ENCODE data around the gene MUC5AC. TPM values are rescaled to one million over a fixed set of nuclear protein-coding genes. Genes with fewer than 3 reads are reported as not detected.
"Not testable (repeated sequence)": the region's sequence is repeated elsewhere in the genome, so short reads cannot be mapped to it uniquely, and the experiment has no call there.

The MUC5AC gene
- polyA plus RNA-seq, 1 donor (not counting 4 experiments of a cell fraction or from before 2014, with no cell fraction given), result not detected

DNA sequence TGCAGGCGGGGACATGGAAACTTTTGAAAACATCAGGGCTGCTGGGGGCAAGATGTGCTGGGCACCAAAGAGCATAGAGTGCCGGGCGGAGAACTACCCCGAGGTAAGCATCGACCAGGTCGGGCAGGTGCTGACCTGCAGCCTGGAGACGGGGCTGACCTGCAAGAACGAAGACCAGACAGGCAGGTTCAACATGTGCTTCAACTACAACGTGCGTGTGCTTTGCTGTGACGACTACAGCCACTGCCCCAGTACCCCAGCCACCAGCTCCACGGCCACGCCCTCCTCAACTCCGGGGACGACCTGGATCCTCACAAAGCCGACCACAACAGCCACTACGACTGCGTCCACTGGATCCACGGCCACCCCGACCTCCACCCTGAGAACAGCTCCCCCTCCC is 84.5 kb downstream of the MUC5AC start:
- no peak for DNase-seq (ENCODE audit: low read depth, low spot score)
- H3K9ac ChIP-seq (ENCODE audit: control insufficient read depth, extremely low read depth, insufficient read depth, low read length), result no peak overlapping the region
- no peak for FAIRE-seq
- no peaks in the 10 kb centered on the region for H3K36me3 ChIP-seq (ENCODE audit: control insufficient read depth in 2 of 2, extremely low read depth in 1 of 2, insufficient read depth in 2 of 2, low read length in 2 of 2)
- no peak overlapping the region for H3K27ac ChIP-seq (ENCODE audit: control insufficient read depth, insufficient read depth, low read length)
- peaks cover 14% of the 10 kb centered on the region for H3K9me3 ChIP-seq (ENCODE audit: control insufficient read depth, low read depth, low read length)
- no peaks in the 10 kb centered on the region for H3K27me3 ChIP-seq (ENCODE audit: control insufficient read depth, extremely low read depth, insufficient read depth, low read length)
- no peak overlapping the region for H2AFZ ChIP-seq (ENCODE audit: control insufficient read depth, low read length)
- H3K4me2 ChIP-seq (ENCODE audit: control insufficient read depth, extremely low read depth, insufficient read depth, low read depth, low read length), result no peak overlapping the region
- no peaks in the 10 kb centered on the region for H3K79me2 ChIP-seq (ENCODE audit: control insufficient read depth, insufficient read depth, low read length)
- TF ChIP-seq CTCF (optimal IDR thresholded peaks at IDR 0.05 in 1 of 3, IDR thresholded peaks at IDR 0.05 in 1 of 3, conservative IDR thresholded peaks at IDR 0.05 in 1 of 3; ENCODE audit: extremely low read depth in 1 of 3, insufficient read depth in 2 of 3, low read length in 3 of 3), result no peak
- TF ChIP-seq EZH2 (IDR thresholded peaks at IDR 0.05; ENCODE audit: low read length), result no peak
- H3K4me1 ChIP-seq (ENCODE audit: control insufficient read depth, extremely low read depth, insufficient read depth, low read length), result no peaks in the 10 kb centered on the region
- no peak overlapping the region for H3K4me3 ChIP-seq (ENCODE audit: control insufficient read depth in 2 of 3, extremely low read depth in 1 of 3, insufficient read depth in 2 of 3, low read depth in 1 of 3, low read length in 3 of 3)
- no peaks in the 10 kb centered on the region for H3K9me1 ChIP-seq (ENCODE audit: control insufficient read depth, extremely low read depth, insufficient read depth, low read length)
- no peaks in the 10 kb centered on the region for H4K20me1 ChIP-seq (ENCODE audit: control insufficient read depth, extremely low read depth, insufficient read depth, low read length)
- dilution Hi-C loops (cut with MboI; ENCODE audit: extremely low pct_ligation_motif_present, low sequenced_read_pairs), result no loop called here

GRCh38 chr11:1242751-1243150 is 85.0 kb downstream of the MUC5AC start:
- H3K9me1 ChIP-seq (ENCODE audit: control insufficient read depth, extremely low read depth, insufficient read depth, low read length); dilution Hi-C loops (cut with MboI; ENCODE audit: extremely low pct_ligation_motif_present, low sequenced_read_pairs); FAIRE-seq; H3K4me2 ChIP-seq (ENCODE audit: control insufficient read depth, extremely low read depth, insufficient read depth, low read depth, low read length); H3K4me1 ChIP-seq (ENCODE audit: control insufficient read depth, extremely low read depth, insufficient read depth, low read length); H3K4me3 ChIP-seq (ENCODE audit: control insufficient read depth in 2 of 3, extremely low read depth in 1 of 3, insufficient read depth in 2 of 3, low read depth in 1 of 3, low read length in 3 of 3); H2AFZ ChIP-seq (ENCODE audit: control insufficient read depth, low read length); H3K27me3 ChIP-seq (ENCODE audit: control insufficient read depth, extremely low read depth, insufficient read depth, low read length); H4K20me1 ChIP-seq (ENCODE audit: control insufficient read depth, extremely low read depth, insufficient read depth, low read length); H3K36me3 ChIP-seq (ENCODE audit: control insufficient read depth in 2 of 2, extremely low read depth in 1 of 2, insufficient read depth in 2 of 2, low read length in 2 of 2); DNase-seq (ENCODE audit: low read depth, low spot score); H3K79me2 ChIP-seq (ENCODE audit: control insufficient read depth, insufficient read depth, low read length); H3K9ac ChIP-seq (ENCODE audit: control insufficient read depth, extremely low read depth, insufficient read depth, low read length); H3K27ac ChIP-seq (ENCODE audit: control insufficient read depth, insufficient read depth, low read length): not testable (repeated sequence)
- peaks cover 14% of the 10 kb centered on the region for H3K9me3 ChIP-seq (ENCODE audit: control insufficient read depth, low read depth, low read length)

GRCh38 chr11:1243521-1243920 is 85.8 kb downstream of the MUC5AC start:
- H3K27ac ChIP-seq (ENCODE audit: control insufficient read depth, insufficient read depth, low read length); H3K4me3 ChIP-seq (ENCODE audit: control insufficient read depth in 2 of 3, extremely low read depth in 1 of 3, insufficient read depth in 2 of 3, low read depth in 1 of 3, low read length in 3 of 3); H3K9me1 ChIP-seq (ENCODE audit: control insufficient read depth, extremely low read depth, insufficient read depth, low read length); H3K36me3 ChIP-seq (ENCODE audit: control insufficient read depth in 2 of 2, extremely low read depth in 1 of 2, insufficient read depth in 2 of 2, low read length in 2 of 2); FAIRE-seq; H3K4me1 ChIP-seq (ENCODE audit: control insufficient read depth, extremely low read depth, insufficient read depth, low read length); DNase-seq (ENCODE audit: low read depth, low spot score); H3K27me3 ChIP-seq (ENCODE audit: control insufficient read depth, extremely low read depth, insufficient read depth, low read length); H3K79me2 ChIP-seq (ENCODE audit: control insufficient read depth, insufficient read depth, low read length); H4K20me1 ChIP-seq (ENCODE audit: control insufficient read depth, extremely low read depth, insufficient read depth, low read length); dilution Hi-C loops (cut with MboI; ENCODE audit: extremely low pct_ligation_motif_present, low sequenced_read_pairs); H2AFZ ChIP-seq (ENCODE audit: control insufficient read depth, low read length); H3K4me2 ChIP-seq (ENCODE audit: control insufficient read depth, extremely low read depth, insufficient read depth, low read depth, low read length); H3K9ac ChIP-seq (ENCODE audit: control insufficient read depth, extremely low read depth, insufficient read depth, low read length): not testable (repeated sequence)
- peaks cover 14% of the 10 kb centered on the region for H3K9me3 ChIP-seq (ENCODE audit: control insufficient read depth, low read depth, low read length)

GRCh38 chr11:1244557-1244956 is 86.8 kb downstream of the MUC5AC start:
- H3K79me2 ChIP-seq (ENCODE audit: control insufficient read depth, insufficient read depth, low read length); H3K27ac ChIP-seq (ENCODE audit: control insufficient read depth, insufficient read depth, low read length); H3K4me1 ChIP-seq (ENCODE audit: control insufficient read depth, extremely low read depth, insufficient read depth, low read length); dilution Hi-C loops (cut with MboI; ENCODE audit: extremely low pct_ligation_motif_present, low sequenced_read_pairs); H3K27me3 ChIP-seq (ENCODE audit: control insufficient read depth, extremely low read depth, insufficient read depth, low read length); H3K9ac ChIP-seq (ENCODE audit: control insufficient read depth, extremely low read depth, insufficient read depth, low read length); H2AFZ ChIP-seq (ENCODE audit: control insufficient read depth, low read length); FAIRE-seq; H3K36me3 ChIP-seq (ENCODE audit: control insufficient read depth in 2 of 2, extremely low read depth in 1 of 2, insufficient read depth in 2 of 2, low read length in 2 of 2); DNase-seq (ENCODE audit: low read depth, low spot score); H4K20me1 ChIP-seq (ENCODE audit: control insufficient read depth, extremely low read depth, insufficient read depth, low read length); H3K9me1 ChIP-seq (ENCODE audit: control insufficient read depth, extremely low read depth, insufficient read depth, low read length); H3K4me2 ChIP-seq (ENCODE audit: control insufficient read depth, extremely low read depth, insufficient read depth, low read depth, low read length); H3K4me3 ChIP-seq (ENCODE audit: control insufficient read depth in 2 of 3, extremely low read depth in 1 of 3, insufficient read depth in 2 of 3, low read depth in 1 of 3, low read length in 3 of 3): not testable (repeated sequence)
- H3K9me3 ChIP-seq (ENCODE audit: control insufficient read depth, low read depth, low read length), result peaks cover 14% of the 10 kb centered on the region
